DMS153 (cell line): ENCODE data around the gene SH2D6.
"Not testable (repeated sequence)": the region's sequence is repeated elsewhere in the genome, so short reads cannot be mapped to it uniquely, and the experiment has no call there.

Experiments used
- DNase-seq: peaks from one replicate; lab custom pipeline; 2025; lab: John Stamatoyannopoulos, UW

SH2D6 gene

DNA sequence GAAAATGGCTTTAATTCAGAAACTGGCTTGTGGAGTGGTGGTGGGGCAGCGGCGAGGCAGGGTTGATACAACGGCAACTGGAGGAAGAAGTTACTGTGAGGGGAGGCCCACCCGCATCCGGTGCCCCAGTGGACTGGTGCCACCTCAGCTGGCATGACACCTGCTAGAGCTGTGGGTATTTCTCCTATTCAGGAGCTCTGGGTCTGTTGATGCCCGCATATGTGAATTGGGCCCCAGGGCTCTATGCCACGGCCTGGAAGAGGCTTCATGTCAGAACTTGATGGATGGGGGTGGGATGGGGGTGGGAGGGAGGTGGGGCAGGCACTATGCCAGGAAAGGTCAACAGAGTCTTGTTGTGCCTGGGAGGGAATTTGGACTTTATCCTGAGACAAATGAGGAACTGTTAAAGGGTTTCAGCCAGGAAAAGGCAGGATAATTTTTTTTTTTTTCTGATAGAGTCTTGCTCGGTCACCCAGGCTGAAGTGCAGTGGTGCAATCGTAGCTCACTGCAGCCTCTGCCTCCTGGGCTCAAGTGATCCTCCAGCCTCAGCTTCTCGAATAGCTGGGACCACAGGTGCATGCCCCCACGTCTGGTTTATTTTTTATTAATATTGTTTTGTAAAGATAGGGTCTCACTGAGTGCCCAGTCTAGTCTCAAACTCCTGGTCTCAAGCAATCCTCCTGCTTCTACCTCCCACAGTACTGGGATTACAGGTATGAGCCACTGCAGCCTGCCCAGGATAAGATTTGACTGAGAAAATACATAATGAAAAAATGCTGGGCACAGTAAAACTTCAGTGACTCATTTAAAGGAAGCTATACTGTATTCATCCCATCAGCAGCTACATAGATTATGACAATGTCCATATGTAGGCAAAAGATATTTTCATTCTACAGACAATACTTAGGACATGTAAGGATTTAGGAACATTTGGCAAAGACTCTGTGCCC lies 52.6 kb downstream of the SH2D6 start:
- DNase-seq = no peak

DNA sequence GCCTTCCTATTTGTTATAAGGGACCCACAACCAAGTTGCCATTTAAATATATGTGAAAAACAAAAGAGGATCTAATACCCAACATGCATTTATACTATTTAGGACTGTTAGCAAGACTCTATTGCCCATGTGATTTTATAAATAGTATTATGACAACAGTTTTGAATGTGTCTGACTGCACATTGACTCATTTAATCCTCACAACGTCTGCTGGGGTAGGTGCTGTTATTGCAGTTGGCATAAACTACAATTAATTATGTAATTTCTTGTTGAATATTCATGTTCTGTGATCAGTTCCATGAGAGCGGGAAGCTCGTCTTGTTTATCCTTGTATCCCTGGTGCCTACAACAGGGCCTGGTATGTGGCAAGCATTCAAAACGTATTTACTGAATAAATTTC lies 53.7 kb downstream of the SH2D6 start:
- no peak for DNase-seq

DNA sequence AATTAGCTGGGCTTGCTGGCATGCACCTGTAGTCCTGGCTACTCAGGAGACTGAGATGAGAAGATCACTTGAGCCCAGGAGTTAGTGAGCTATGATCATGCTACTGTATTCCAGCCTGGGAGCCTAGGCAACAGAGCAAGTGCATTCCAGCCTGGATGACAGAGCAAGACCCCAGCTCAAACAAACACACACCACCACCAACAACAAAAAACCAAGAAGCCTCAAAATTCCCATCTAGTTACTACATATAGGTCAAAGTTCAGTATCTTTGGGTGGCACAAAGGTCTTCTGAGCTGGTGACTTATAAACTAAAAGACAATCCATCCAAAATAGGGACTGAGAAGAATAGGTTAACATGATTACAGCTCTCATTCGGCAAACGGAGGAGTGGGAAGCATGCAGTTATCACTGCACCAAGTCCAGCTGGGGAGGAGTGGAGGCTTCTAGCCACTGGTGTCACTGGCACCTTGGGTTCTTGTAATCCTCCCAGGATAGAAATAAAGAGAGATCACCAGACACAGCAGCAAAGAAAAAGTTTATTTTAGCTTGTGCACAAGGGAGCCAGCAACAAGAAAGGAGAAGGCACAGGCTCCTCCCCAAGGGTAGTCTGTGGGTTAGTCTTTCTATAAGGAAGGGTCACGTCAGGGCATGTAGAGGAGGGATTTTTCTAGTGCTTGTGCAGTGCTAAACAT lies 57.4 kb downstream of the SH2D6 start:
- no peak for DNase-seq

GRCh38 chr2:85476624-85477023 lies 58.1 kb downstream of the SH2D6 start:
- no peak for DNase-seq

- no peak for DNase-seq
Observed at GRCh38 chr2:85477884-85478283, 59.4 kb downstream of the SH2D6 start.

DNA sequence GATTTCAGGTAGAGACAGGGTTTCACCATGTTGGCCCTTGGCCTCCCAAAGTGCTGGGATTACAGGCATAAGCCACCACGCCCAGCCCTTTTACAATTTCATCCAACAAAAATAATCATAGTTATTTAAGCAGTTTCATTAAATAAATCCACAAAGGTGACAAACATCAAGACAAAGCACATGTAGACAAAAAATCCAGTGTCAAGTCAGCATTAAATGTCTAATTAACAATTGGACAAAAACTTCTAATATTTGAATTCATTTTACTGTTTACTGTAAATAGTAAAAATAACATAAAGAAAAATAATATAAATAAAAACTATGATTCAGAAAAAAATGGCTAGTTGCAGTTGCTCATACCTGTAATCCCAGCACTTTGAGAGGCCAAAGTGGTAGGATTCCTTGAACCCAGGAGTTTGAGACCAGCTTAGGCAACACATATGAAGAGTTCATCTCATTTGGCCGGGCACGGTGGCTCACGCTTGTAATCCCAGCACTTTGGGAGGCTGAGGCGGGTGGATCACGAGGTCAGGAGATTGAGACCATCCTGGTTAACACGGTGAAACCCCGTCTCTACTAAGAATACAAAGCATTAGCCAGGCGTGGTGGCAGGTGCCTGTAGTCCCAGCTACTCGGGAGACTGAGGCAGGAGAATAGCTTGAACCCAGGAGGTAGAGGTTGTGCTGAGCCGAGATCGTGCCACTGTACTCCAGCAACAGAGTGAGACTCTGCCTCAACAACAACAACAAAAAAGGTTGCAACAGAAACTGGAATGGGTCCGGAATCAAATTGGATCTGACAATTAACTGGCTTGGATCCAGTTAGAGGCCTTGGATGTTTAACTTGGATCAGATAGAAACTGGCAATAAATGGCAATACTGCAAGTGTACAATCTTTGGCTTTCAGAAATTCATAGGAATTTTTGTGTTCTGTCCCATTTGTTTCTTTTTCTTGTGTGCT lies 63.6 kb downstream of the SH2D6 start:
- DNase-seq = no peak

- DNase-seq = not testable (repeated sequence)
Observed at GRCh38 chr2:85484615-85485014, 66.1 kb downstream of the SH2D6 start.

- DNase-seq = no peak
Observed at GRCh38 chr2:85485815-85486214, 67.3 kb downstream of the SH2D6 start.
